ENCODE measurements around the gene IL17RB. TPM values are rescaled to one million over a fixed set of nuclear protein-coding genes. Genes with fewer than 3 reads are reported as not detected.

The IL17RB gene
- total RNA-seq, 1 donor from 2014 or later = 0.16 TPM

DNA sequence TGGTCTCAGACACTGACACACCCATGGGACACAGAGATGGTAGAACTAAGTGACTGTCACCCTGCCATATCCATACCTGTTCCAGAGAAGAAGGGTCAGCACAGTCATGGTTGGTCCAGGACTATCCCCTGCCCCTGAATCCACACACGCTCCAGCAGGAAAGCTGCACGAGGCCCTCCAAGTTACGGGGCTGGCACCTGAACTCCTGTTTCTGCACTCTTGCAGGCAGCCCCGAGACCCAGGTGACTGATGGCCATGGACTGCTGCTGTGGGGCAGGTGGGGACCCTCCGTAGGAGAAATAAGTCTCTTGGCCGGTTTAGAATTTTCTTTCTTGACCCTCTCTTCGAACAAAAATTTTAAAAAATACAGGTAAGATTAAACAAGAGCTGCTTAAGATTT, 30.7 kb upstream of the IL17RB start:
- Histone ChIP-seq H2AFZ (ENCODE audit: low read depth, low read length) (no peak overlapping the region), H4K20me1 (ENCODE audit: insufficient read depth, low read length) (no peaks in the 10 kb centered on the region), H3K79me2 (ENCODE audit: insufficient read depth, low read length) (no peaks in the 10 kb centered on the region), H3K4me1 (ENCODE audit: insufficient read depth, low read length) (no peaks in the 10 kb centered on the region), H3K27ac (ENCODE audit: low read depth, low read length) (no peak overlapping the region), H3K9me3 (ENCODE audit: insufficient read depth, low read depth, low read length) (no peaks in the 10 kb centered on the region), H3K27me3 (ENCODE audit: insufficient read depth, low read length) (no peaks in the 10 kb centered on the region), H3K4me3 (ENCODE audit: insufficient read depth, low read depth, low read length) (no peak overlapping the region), H3K4me2 (ENCODE audit: low read length) (no peak overlapping the region), H3K9ac (ENCODE audit: low read length) (no peak overlapping the region), H3K36me3 (ENCODE audit: insufficient read depth, low read length) (no peaks in the 10 kb centered on the region)
- Mint-ChIP-seq H3K9me3 (ENCODE audit: unreplicated experiment) (no peaks in the 10 kb centered on the region), H3K4me3 (ENCODE audit: unreplicated experiment) (no peak overlapping the region), H3K27ac (ENCODE audit: unreplicated experiment) (no peak overlapping the region), H3K36me3 (ENCODE audit: low read depth, unreplicated experiment) (no peaks in the 10 kb centered on the region), H3K27me3 (ENCODE audit: low read depth, unreplicated experiment) (peaks cover 17% of the 10 kb centered on the region), H3K4me1 (ENCODE audit: low read depth, unreplicated experiment) (no peaks in the 10 kb centered on the region)
- FAIRE-seq = no peak
- no peak for TF ChIP-seq EZH2 (IDR thresholded peaks at IDR 0.05; ENCODE audit: insufficient read depth, low read length)
- TF ChIP-seq, protein P1, sequence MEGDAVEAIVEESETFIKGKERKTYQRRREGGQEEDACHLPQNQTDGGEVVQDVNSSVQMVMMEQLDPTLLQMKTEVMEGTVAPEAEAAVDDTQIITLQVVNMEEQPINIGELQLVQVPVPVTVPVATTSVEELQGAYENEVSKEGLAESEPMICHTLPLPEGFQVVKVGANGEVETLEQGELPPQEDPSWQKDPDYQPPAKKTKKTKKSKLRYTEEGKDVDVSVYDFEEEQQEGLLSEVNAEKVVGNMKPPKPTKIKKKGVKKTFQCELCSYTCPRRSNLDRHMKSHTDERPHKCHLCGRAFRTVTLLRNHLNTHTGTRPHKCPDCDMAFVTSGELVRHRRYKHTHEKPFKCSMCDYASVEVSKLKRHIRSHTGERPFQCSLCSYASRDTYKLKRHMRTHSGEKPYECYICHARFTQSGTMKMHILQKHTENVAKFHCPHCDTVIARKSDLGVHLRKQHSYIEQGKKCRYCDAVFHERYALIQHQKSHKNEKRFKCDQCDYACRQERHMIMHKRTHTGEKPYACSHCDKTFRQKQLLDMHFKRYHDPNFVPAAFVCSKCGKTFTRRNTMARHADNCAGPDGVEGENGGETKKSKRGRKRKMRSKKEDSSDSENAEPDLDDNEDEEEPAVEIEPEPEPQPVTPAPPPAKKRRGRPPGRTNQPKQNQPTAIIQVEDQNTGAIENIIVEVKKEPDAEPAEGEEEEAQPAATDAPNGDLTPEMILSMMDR (IDR thresholded peaks at IDR 0.05; ENCODE audit: insufficient read depth, low read depth, low read length) = no peak
- DNase-seq (ENCODE audit: low read depth) = no peak

DNA sequence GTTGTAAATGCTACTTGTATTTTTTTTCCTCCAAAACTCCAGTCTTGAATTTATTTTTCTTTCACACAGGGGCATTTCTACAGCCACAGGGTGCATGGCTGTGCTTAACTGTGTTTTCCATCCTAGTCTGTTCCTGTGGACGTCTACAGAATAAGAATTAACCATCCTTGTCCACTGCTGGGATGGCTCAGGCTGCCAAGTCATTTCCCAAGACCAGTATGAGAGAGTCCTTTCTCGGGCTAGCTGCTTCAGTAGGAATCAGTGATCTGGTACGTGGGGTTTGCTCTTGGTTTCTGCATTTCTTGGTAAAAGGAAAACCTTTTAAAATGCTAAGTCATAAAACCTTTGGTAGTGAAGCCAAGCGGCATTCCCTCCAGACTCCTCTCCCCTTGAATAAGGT, 29.9 kb upstream of the IL17RB start:
- Histone ChIP-seq H3K27ac (ENCODE audit: low read depth, low read length) (no peak overlapping the region), H3K9ac (ENCODE audit: low read length) (no peak overlapping the region), H2AFZ (ENCODE audit: low read depth, low read length) (no peak overlapping the region), H3K4me2 (ENCODE audit: low read length) (no peak overlapping the region), H3K4me1 (ENCODE audit: insufficient read depth, low read length) (no peaks in the 10 kb centered on the region), H3K4me3 (ENCODE audit: insufficient read depth, low read depth, low read length) (no peak overlapping the region), H3K36me3 (ENCODE audit: insufficient read depth, low read length) (no peaks in the 10 kb centered on the region), H3K27me3 (ENCODE audit: insufficient read depth, low read length) (no peaks in the 10 kb centered on the region), H4K20me1 (ENCODE audit: insufficient read depth, low read length) (no peaks in the 10 kb centered on the region), H3K9me3 (ENCODE audit: insufficient read depth, low read depth, low read length) (no peaks in the 10 kb centered on the region), H3K79me2 (ENCODE audit: insufficient read depth, low read length) (no peaks in the 10 kb centered on the region)
- TF ChIP-seq, protein P1 (IDR thresholded peaks at IDR 0.05; ENCODE audit: insufficient read depth, low read depth, low read length) = no peak
- Mint-ChIP-seq H3K36me3 (ENCODE audit: low read depth, unreplicated experiment) (no peaks in the 10 kb centered on the region), H3K4me1 (ENCODE audit: low read depth, unreplicated experiment) (peaks cover 1% of the 10 kb centered on the region), H3K9me3 (ENCODE audit: unreplicated experiment) (no peaks in the 10 kb centered on the region), H3K4me3 (ENCODE audit: unreplicated experiment) (no peak overlapping the region), H3K27me3 (ENCODE audit: low read depth, unreplicated experiment) (peaks cover 16% of the 10 kb centered on the region), H3K27ac (ENCODE audit: unreplicated experiment) (no peak overlapping the region)
- FAIRE-seq = no peak
- DNase-seq (ENCODE audit: low read depth) = peak; percentile 5

DNA sequence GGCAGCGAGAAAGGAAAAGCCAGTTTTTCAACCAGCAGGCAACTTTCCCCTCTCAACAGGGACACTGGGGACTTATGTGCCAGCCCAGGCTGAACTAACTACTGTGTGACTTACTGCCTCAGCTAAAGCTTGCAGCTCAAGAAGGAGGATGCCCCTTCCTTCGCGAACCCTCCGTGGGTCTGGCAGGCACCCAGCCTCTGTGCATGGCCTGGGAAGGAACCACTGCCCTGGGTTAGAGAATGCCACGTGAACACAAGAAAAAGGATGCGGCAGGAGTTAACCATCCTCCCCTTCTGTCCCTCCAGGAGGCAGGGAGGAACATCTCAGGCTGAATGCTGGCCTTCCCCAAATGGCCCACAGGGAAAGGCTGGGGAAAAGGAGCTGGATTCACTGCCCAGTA, 29.2 kb upstream of the IL17RB start:
- H3K4me2 ChIP-seq (ENCODE audit: low read length) = no peak overlapping the region
- H3K36me3 ChIP-seq (ENCODE audit: insufficient read depth, low read length) = no peaks in the 10 kb centered on the region
- H4K20me1 ChIP-seq (ENCODE audit: insufficient read depth, low read length) = no peaks in the 10 kb centered on the region
- H2AFZ ChIP-seq (ENCODE audit: low read depth, low read length) = no peak overlapping the region
- no peaks in the 10 kb centered on the region for H3K4me1 ChIP-seq (ENCODE audit: insufficient read depth, low read length)
- Mint-ChIP-seq H3K4me1 (ENCODE audit: low read depth, unreplicated experiment) (peaks cover 6% of the 10 kb centered on the region), H3K4me3 (ENCODE audit: unreplicated experiment) (no peak overlapping the region), H3K27me3 (ENCODE audit: low read depth, unreplicated experiment) (peaks cover 16% of the 10 kb centered on the region), H3K36me3 (ENCODE audit: low read depth, unreplicated experiment) (no peaks in the 10 kb centered on the region), H3K27ac (ENCODE audit: unreplicated experiment) (no peak overlapping the region), H3K9me3 (ENCODE audit: unreplicated experiment) (no peaks in the 10 kb centered on the region)
- H3K9ac ChIP-seq (ENCODE audit: low read length) = no peak overlapping the region
- DNase-seq (ENCODE audit: low read depth) = no peak
- no peaks in the 10 kb centered on the region for H3K9me3 ChIP-seq (ENCODE audit: insufficient read depth, low read depth, low read length)
- no peak for TF ChIP-seq EZH2 (IDR thresholded peaks at IDR 0.05; ENCODE audit: insufficient read depth, low read length)
- TF ChIP-seq, protein P1 (IDR thresholded peaks at IDR 0.05; ENCODE audit: insufficient read depth, low read depth, low read length) = no peak
- no peaks in the 10 kb centered on the region for H3K79me2 ChIP-seq (ENCODE audit: insufficient read depth, low read length)
- no peak overlapping the region for H3K4me3 ChIP-seq (ENCODE audit: insufficient read depth, low read depth, low read length)
- no peak overlapping the region for H3K27ac ChIP-seq (ENCODE audit: low read depth, low read length)
- no peak for FAIRE-seq
- no peaks in the 10 kb centered on the region for H3K27me3 ChIP-seq (ENCODE audit: insufficient read depth, low read length)

All from astrocyte (in vitro differentiated cells and primary cell).